Epithelial cell of esophagus (primary cell): Measurements from ENCODE around the gene F10.

ENCODE experiments used
- DNase-seq: peaks from one replicate; pipeline ENCODE4 v3.0.0; 2010; ENCODE audit warnings: low read depth
- H3K4me3 ChIP-seq: 2 replicates; pipeline ENCODE4 v1.5.1; 2011; ENCODE audit warnings: mild to moderate bottlenecking, low read length, control low read depth
- CTCF ChIP-seq: IDR thresholded peaks from 2 replicates; pipeline ENCODE4 v1.5.1; 2011; ENCODE audit warnings: low read depth, mild to moderate bottlenecking, low read length, control low read depth, inconsistent platforms; ENCODE audit not compliant: insufficient read depth; ENCODE audit errors: missing control alignments

Gene F10

GRCh38 chr13:113179374-113180230 lies 57.0 kb downstream of the F10 start:
- TF ChIP-seq CTCF, result no peak
- no peak for DNase-seq
- H3K4me3 ChIP-seq, result no peak overlapping the region

- TF ChIP-seq CTCF, result no peak
- no peak for DNase-seq
- no peak overlapping the region for H3K4me3 ChIP-seq
Observed at GRCh38 chr13:113182046-113182445, 59.4 kb downstream of the F10 start.

GRCh38 chr13:113183450-113184129 lies 61.0 kb downstream of the F10 start:
- no peak for TF ChIP-seq CTCF
- DNase-seq, result no peak
- no peak overlapping the region for H3K4me3 ChIP-seq

- no peak for DNase-seq
- TF ChIP-seq CTCF, result no peak
- H3K4me3 ChIP-seq, result no peak overlapping the region
Observed at GRCh38 chr13:113184568-113185440, 62.2 kb downstream of the F10 start.

- TF ChIP-seq CTCF, result no peak
- DNase-seq, result no peak
- no peak overlapping the region for H3K4me3 ChIP-seq
Observed at GRCh38 chr13:113186061-113186900, 63.7 kb downstream of the F10 start.

GRCh38 chr13:113187263-113187669 lies 64.7 kb downstream of the F10 start:
- TF ChIP-seq CTCF, result peak; percentile 16
- peak; percentile 99 for DNase-seq
- no peak overlapping the region for H3K4me3 ChIP-seq
